Duodenal mucosa (tissue), 2 donors: ENCODE results near the gene PPIL4.

ENCODE experiments used
- H3K27ac ChIP-seq: one replicate; pipeline ENCODE4 v1.7.0; 2013; ENCODE audit warnings: low read depth, low read length
- H3K27me3 ChIP-seq, 2 donors: one replicate each; pipeline ENCODE4 v1.7.0; 2013; ENCODE audit warnings: low read length in 2 of 2, control low read depth in 1 of 2; ENCODE audit not compliant: insufficient read depth in 2 of 2, control insufficient read depth in 1 of 2
- H3K36me3 ChIP-seq, 2 donors: one replicate each; pipeline ENCODE4 v1.7.0; 2013; ENCODE audit warnings: low read length in 2 of 2, control low read depth in 1 of 2; ENCODE audit not compliant: insufficient read depth in 2 of 2, control insufficient read depth in 1 of 2
- H3K4me1 ChIP-seq, 2 donors: one replicate each; pipeline ENCODE4 v1.7.0; 2013; ENCODE audit warnings: low read length in 2 of 2, control low read depth in 1 of 2; ENCODE audit not compliant: insufficient read depth in 2 of 2, control insufficient read depth in 1 of 2
- H3K4me3 ChIP-seq, 2 donors: one replicate each; pipeline ENCODE4 v1.7.0; 2013; ENCODE audit warnings: low read length in 2 of 2, low read depth in 1 of 2
- H3K9ac ChIP-seq, 2 donors: one replicate each; pipeline ENCODE4 v1.7.0; 2013; ENCODE audit warnings: low read length in 2 of 2, low read depth in 1 of 2
- H3K9me3 ChIP-seq, 2 donors: one replicate each; pipeline ENCODE4 v1.7.0; 2013; ENCODE audit warnings: low read length in 2 of 2, control low read depth in 1 of 2; ENCODE audit not compliant: control insufficient read depth in 1 of 2

The PPIL4 gene

GRCh38 chr6:149488815-149489214 is 57.0 kb downstream of the PPIL4 start:
- H3K36me3 ChIP-seq = no peaks in the 10 kb centered on the region
- H3K4me3 ChIP-seq = no peak overlapping the region
- H3K9ac ChIP-seq = no peak overlapping the region
- peaks cover 20 to 22% of the 10 kb centered on the region in 2 donors for H3K4me1 ChIP-seq
- no peaks in the 10 kb centered on the region for H3K27me3 ChIP-seq
- no peak overlapping the region for H3K27ac ChIP-seq
- no peaks in the 10 kb centered on the region for H3K9me3 ChIP-seq

- Histone ChIP-seq H3K27me3 (no peaks in the 10 kb centered on the region), H3K9ac (no peak overlapping the region), H3K4me1 (peaks cover 27 to 32% of the 10 kb centered on the region in 2 donors), H3K4me3 (no peak overlapping the region), H3K9me3 (no peaks in the 10 kb centered on the region), H3K36me3 (no peaks in the 10 kb centered on the region), H3K27ac (no peak overlapping the region)
Measured at GRCh38 chr6:149487316-149487715, 58.5 kb downstream of the PPIL4 start.

GRCh38 chr6:149484733-149485700 is 60.8 kb downstream of the PPIL4 start, which contains the start of gene ZC3H12D:
Gene ZC3H12D, minus strand, starts transcription at chr6:149485014. Its CDS starts 10,471 bp downstream, at chr6:149474543.
- H3K4me1 ChIP-seq = peaks cover 34 to 40% of the 10 kb centered on the region in 2 donors
- no peaks in the 10 kb centered on the region for H3K27me3 ChIP-seq
- H3K9me3 ChIP-seq = no peaks in the 10 kb centered on the region
- peak within 1 kb of the TSS; percentile 40 to 54 for H3K9ac ChIP-seq
- peak within 1 kb of the TSS; percentile 83 for H3K27ac ChIP-seq
- peak within 1 kb of the TSS; percentile 66 to 67 for H3K4me3 ChIP-seq
- no peaks in the 10 kb centered on the region for H3K36me3 ChIP-seq

GRCh38 chr6:149483849-149484655 is 61.8 kb downstream of the PPIL4 start:
- H3K27ac ChIP-seq = peak overlapping the region; percentile 83
- H3K9me3 ChIP-seq = no peaks in the 10 kb centered on the region
- peak overlapping the region; percentile 66 to 67 for H3K4me3 ChIP-seq
- peaks cover 34 to 40% of the 10 kb centered on the region in 2 donors for H3K4me1 ChIP-seq
- H3K36me3 ChIP-seq = no peaks in the 10 kb centered on the region
- H3K9ac ChIP-seq = peak overlapping the region; percentile 40 to 54
- no peaks in the 10 kb centered on the region for H3K27me3 ChIP-seq

GRCh38 chr6:149483334-149483725 is 62.5 kb downstream of the PPIL4 start:
- Histone ChIP-seq H3K27ac (no peak overlapping the region), H3K4me3 (peak overlapping the region; percentile 66 to 67), H3K9ac (peak overlapping the region; percentile 3 to 54), H3K36me3 (no peaks in the 10 kb centered on the region), H3K9me3 (no peaks in the 10 kb centered on the region), H3K27me3 (no peaks in the 10 kb centered on the region), H3K4me1 (peaks cover 34 to 40% of the 10 kb centered on the region in 2 donors)

- H3K27ac ChIP-seq = peak overlapping the region; percentile 75
- peak overlapping the region; percentile 57 to 60 for H3K4me3 ChIP-seq
- no peaks in the 10 kb centered on the region for H3K27me3 ChIP-seq
- H3K9ac ChIP-seq = peak overlapping the region; percentile 31 to 45
- no peaks in the 10 kb centered on the region for H3K36me3 ChIP-seq
- no peaks in the 10 kb centered on the region for H3K9me3 ChIP-seq
- peaks cover 34 to 40% of the 10 kb centered on the region in 2 donors for H3K4me1 ChIP-seq
Measured at GRCh38 chr6:149482545-149483333, 63.1 kb downstream of the PPIL4 start.

GRCh38 chr6:149480502-149481280 is 65.2 kb downstream of the PPIL4 start:
- Histone ChIP-seq H3K9ac (peak overlapping the region in 1 of 2 donors; percentile 1), H3K36me3 (no peaks in the 10 kb centered on the region), H3K4me3 (peak overlapping the region in 1 of 2 donors; percentile 57), H3K4me1 (peaks cover 33 to 38% of the 10 kb centered on the region in 2 donors), H3K27me3 (no peaks in the 10 kb centered on the region), H3K9me3 (no peaks in the 10 kb centered on the region), H3K27ac (no peak overlapping the region)

- Histone ChIP-seq H3K9me3 (no peaks in the 10 kb centered on the region), H3K27me3 (no peaks in the 10 kb centered on the region), H3K36me3 (no peaks in the 10 kb centered on the region), H3K4me1 (peaks cover 31 to 32% of the 10 kb centered on the region in 2 donors), H3K9ac (no peak overlapping the region), H3K4me3 (no peak overlapping the region), H3K27ac (no peak overlapping the region)
Measured at GRCh38 chr6:149478631-149479314, 67.1 kb downstream of the PPIL4 start.
